ENCODE data around the gene TMEFF2. TPM values are rescaled to one million over a fixed set of nuclear protein-coding genes. Genes with fewer than 3 reads are reported as not detected.

TMEFF2 gene
- total and polyA plus RNA-seq, 2 of the 8 experiments (the other 6 are each of a cell fraction or from before 2014, with no cell fraction given), result 0.91 to 3.7 TPM

DNA sequence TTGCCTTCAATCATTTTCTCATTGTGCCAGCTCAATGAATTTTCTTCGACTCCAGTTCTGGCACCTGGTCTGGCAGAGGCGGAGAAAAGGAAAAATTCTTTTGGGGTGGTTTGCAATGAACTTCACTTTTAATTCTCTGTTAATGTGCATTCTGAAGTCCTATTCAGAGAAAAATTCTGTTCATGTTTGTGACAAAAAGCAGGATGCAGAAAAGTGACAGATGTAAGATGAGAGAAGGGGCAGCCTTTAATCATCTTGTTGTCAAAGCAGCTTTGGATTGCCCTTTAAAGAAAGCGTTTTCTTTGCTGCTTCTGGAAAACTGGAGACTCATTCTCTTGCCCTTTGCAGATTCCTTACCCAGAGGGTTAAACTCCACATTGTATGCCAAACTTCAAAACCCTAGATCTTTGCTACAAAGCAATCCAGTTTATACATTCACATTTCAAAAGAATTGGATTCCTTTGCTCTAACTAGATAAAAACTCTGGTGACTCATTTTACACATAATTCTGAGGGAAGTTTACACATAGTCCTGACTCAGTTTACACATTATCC is 253.3 kb downstream of the TMEFF2 start (continued):
- TF ChIP-seq YY1 (IDR thresholded peaks at IDR 0.05; ENCODE audit: low read depth, low read length), result no peak
- no peak for TF ChIP-seq SIRT6 (IDR thresholded peaks at IDR 0.05; ENCODE audit: low read length)
- TF ChIP-seq BCL11A (IDR thresholded peaks at IDR 0.05; ENCODE audit: low read depth in 2 of 2, low read length in 2 of 2), result no peak

All from H1 (cell line).